ENCODE measurements around the gene ALDH3B2.

DNA sequence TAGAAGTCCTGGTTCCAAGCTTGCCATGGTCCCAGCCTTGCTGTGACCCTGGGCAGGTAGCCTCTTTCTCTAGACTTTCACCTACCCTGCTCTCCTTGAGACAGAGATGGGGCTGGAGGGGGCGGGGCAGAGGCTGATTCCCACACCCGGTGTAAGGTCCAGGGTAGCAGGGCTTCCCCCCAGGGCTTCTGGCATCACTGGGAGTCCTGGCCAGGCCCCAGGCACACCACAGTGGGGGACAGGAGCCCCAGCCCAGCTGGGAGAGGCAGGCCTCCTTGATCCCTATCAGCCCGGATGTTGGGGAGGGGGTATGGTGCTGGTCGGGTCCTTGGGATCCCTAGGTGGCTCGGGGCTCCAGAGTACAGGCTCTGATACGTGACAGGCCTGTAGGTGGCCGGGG, 43.0 kb downstream of the ALDH3B2 start:
- TF ChIP-seq, protein P1, sequence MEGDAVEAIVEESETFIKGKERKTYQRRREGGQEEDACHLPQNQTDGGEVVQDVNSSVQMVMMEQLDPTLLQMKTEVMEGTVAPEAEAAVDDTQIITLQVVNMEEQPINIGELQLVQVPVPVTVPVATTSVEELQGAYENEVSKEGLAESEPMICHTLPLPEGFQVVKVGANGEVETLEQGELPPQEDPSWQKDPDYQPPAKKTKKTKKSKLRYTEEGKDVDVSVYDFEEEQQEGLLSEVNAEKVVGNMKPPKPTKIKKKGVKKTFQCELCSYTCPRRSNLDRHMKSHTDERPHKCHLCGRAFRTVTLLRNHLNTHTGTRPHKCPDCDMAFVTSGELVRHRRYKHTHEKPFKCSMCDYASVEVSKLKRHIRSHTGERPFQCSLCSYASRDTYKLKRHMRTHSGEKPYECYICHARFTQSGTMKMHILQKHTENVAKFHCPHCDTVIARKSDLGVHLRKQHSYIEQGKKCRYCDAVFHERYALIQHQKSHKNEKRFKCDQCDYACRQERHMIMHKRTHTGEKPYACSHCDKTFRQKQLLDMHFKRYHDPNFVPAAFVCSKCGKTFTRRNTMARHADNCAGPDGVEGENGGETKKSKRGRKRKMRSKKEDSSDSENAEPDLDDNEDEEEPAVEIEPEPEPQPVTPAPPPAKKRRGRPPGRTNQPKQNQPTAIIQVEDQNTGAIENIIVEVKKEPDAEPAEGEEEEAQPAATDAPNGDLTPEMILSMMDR (IDR thresholded peaks at IDR 0.05) = no peak
- TF ChIP-seq POLR2A (IDR thresholded peaks at IDR 0.05) (no peak), EP300 (IDR thresholded peaks at IDR 0.05) (no peak), POLR2AphosphoS5 (IDR thresholded peaks at IDR 0.05) (no peak)

Data from stomach (tissue), 4 donors.